Fibroblast of mammary gland (primary cell): ENCODE data around the gene SLC5A10.

Experiments
- DNase-seq: peaks from one replicate; pipeline ENCODE4 v3.0.0-alpha.2; 2010; ENCODE audit warnings: low read depth
- H3K4me3 ChIP-seq: 2 replicates; pipeline ENCODE4 v1.5.1; 2011; ENCODE audit warnings: low read depth, mild to moderate bottlenecking, low read length, moderate library complexity; ENCODE audit not compliant: control insufficient read depth
- CTCF ChIP-seq: conservative IDR thresholded peaks from 2 replicates; pipeline ENCODE4 v1.5.1; 2011; ENCODE audit warnings: low read depth, low read length, inconsistent platforms; ENCODE audit not compliant: control insufficient read depth, insufficient read depth

SLC5A10 gene

DNA sequence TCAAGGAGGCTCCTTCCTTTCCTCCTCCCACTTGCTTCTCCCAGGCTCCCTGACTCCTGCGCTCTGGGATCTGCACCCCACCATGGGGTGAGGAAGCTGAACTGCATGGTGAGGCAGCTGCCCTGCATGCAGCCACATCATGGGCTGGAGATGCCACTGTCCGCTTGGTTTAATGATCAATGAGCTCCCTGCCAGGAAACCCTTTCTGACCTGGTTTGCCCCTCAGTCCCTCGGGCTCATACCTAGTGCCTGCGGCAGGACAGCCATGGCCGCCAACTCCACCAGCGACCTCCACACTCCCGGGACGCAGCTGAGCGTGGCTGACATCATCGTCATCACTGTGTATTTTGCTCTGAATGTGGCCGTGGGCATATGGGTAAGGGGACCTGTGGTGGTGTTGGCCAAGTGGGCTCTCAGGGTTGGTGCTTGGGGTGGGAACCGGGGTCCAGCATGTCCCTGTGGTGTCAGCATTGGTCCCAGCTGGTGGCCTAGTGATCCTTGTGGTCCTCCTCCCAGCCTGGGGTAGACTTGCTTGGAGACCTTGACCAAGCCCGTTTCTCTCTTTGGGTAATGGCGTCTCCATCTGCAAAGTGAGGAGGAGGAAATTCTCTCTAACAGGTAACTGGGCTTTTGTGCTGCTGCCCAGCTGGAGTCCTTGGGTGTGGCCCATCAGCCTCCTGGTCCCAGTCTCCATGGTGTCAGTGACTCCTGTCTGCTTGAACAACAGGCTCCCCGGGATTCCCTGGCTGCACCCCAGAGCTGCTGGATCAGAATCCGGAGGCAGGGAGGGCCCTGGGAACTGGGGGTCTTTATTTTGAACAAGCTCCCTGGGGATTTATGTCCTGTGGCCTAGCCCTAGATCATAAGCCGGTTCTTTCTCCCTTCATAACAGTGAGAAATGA, at the start of gene SLC5A10:
SLC5A10 (plus strand) TSS at position 225 of the 902 bp plus-strand sequence; CDS start at position 266, 41 bp downstream.
- no peak for DNase-seq
- TF ChIP-seq CTCF: peak; percentile 23
- H3K4me3 ChIP-seq: no peak within 1 kb of the TSS

DNA sequence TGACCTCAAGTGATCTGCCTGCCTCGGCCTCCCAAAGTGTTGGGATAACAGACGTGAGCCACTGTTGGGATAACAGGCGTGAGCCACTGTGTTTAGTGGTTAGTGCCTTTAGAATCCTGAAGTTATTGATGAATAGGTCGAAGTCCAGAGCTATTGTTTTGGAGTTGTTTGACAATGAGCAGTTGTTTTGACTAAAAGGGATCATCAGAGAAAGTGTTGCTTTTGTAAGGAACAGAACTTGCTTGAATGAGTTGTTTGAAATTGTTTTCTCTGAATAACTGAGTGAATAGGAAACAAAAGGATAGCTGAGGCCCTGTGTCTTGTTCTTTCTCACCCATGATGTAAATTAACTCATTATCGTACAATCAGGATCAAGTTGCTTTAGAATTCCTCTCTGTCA, 47.5 kb upstream of the SLC5A10 start:
- no peak for DNase-seq
- H3K4me3 ChIP-seq: no peak overlapping the region
- no peak for TF ChIP-seq CTCF

GRCh38 chr17:18905226-18905625, 46.7 kb upstream of the SLC5A10 start:
- H3K4me3 ChIP-seq: no peak overlapping the region
- no peak for DNase-seq
- TF ChIP-seq CTCF: no peak

GRCh38 chr17:18910326-18910725, 41.6 kb upstream of the SLC5A10 start:
- no peak for DNase-seq
- TF ChIP-seq CTCF: no peak
- H3K4me3 ChIP-seq: no peak overlapping the region

GRCh38 chr17:18910881-18911280, 41.1 kb upstream of the SLC5A10 start:
- no peak for TF ChIP-seq CTCF
- DNase-seq: no peak
- H3K4me3 ChIP-seq: no peak overlapping the region

DNA sequence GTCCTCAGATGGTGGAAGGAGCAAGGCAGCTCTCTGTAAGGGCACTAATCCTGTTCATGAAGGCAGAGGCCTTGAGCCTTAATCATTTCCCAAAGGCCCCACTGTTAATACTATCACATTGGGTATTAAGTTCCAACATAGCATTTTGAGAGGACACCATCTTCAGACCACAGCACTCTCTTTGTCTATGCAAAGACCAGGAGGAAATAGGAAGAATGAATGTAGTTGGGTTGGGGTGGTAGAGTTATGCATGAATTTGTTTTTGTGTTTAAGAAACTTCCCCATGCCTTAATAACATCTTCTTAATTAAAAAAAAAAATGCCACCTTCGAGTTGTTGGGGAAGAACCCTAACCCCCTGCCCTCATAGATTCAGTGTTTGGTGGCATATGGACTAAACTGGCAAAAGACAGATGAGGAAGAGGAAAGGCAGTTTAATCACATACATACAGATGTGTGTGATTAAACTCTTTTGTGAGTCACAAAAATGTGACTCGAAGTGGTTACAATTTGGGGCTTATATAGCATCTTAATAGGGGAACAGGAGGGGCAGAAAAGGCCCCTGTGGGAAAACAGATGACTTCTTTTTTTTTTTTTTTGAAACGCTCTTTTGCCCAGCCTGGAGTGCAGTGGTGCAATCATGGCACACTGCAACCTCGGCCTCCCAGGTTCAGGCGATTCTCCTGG, 35.0 kb upstream of the SLC5A10 start:
- no peak for TF ChIP-seq CTCF
- no peak overlapping the region for H3K4me3 ChIP-seq
- peak; percentile 74 for DNase-seq
